Stimulated activated CD4-positive, alpha-beta T cell treated with anti-CD3 and anti-CD28 coated beads, Interleukin-1b, Interleukin-23, amount 100 ng/mL, for 1 hour (primary cell): ENCODE data around the gene CACNA1B.

Experiments used
- DNase-seq, 2 donors: peaks; one replicate each; pipeline ENCODE4 v3.0.0-alpha.2; 2020; ENCODE audit warnings: low read depth in 2 of 2

CACNA1B gene

DNA sequence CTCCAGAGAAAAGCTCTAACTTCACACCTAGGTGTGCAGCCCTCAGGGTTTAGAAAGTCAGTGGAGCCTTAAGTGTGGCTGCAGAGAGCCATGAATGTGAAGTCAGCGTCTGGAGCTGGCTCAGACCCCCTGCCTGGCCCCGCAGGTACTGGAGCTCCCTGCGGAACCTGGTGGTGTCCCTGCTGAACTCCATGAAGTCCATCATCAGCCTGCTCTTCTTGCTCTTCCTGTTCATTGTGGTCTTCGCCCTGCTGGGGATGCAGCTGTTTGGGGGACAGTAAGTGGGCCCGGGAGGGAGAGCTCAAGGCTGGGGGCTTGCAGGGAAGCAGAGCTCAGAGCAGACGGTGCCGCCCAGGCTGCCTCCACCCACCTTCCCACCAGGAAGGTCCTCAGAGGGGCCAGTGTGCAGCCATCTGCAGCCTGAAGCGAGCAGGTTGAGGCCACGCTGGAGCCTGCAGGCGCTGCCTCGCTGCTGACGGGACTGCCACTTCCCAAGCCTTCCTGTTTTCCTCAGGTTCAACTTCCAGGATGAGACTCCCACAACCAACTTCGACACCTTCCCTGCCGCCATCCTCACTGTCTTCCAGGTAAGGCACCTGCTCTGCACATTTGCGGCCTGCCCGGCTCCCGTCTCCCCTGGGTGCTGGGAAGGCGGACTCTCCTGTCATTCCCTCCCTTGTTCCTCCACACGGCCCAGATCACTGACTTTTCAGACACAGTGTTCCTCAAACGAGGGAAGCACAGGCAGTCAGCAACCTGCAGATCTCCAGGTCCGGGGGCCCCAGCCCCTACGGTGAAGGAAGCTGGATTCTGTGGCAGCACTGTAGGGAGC lies 108.9 kb downstream of the CACNA1B start:
- no peak for DNase-seq

DNA sequence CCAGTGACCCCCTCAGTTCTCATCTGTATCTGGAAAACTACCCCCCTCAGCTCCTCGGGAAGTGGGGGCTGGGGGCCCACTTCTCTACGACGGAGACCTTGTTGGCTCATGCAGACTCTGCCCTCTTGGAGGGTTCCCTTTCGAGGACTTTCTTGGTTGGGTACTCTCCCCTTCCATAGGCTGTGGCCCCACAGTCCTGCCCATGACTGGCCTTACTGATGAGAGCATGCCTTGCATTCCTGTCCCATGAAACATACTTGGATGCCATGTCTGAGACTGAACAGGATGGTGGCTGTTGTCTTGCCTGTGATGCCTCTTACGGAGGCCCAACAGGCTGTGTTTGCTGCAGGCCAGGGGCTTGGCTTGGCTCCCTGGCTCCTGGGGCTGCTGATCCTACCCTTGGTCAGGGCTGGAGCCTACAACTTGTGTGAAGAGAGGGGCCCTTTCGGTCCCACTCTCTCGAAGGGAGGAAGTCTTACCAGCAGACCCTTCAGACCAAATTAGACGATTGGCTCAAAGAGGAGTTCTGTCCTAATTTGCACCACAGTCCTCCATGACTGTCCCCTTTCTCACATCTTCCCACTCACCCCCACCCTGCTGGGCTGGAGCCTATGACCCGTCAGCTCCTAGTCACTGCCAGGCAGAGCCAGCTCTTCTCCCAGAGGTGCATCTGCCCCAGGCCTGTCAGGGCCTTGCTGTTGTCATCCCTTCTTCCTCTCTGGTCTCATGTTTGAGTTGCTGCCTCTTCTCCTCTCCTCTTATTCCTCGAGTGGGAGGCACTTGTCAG lies 109.9 kb downstream of the CACNA1B start:
- DNase-seq, result no peak

DNA sequence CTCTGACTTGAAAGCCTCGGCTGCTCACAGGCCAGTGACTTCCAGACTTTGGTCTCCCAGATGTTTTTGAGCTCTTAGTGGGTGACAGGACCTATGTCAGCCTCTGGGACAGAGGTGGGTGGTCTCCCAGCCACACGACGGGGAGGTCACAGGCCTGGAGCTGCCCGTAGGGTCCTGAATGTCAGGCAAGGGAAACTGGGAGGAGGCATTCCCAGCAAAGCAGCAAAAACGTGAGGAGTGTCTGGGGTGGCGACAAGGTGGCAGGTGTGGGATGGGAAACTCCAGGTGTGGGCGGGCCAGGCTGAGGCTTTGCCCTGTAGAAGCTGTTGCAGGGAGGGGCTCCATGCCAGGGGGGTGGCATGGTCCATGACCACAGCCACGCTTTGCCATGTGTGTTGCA lies 110.5 kb downstream of the CACNA1B start:
- DNase-seq, result no peak

DNA sequence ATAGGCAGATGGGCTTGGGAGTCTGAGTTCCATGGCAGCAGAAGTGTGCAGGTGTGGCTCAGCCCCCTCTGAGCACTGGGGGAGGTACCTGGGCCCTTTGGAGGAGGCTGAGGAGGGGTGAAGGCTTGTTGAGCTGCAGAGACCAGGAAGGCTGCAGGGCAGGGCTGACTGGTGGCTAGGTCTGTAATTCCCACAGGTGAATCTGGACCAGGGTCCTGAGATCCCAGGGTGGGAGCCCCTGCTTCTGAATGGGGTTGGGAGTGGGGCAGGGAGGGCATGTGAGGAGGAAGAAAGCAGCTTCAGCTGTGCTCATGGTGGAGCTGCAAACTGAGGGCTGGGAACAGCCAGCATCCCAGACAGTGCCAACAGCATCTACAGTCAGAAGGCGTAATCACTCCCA lies 111.1 kb downstream of the CACNA1B start:
- DNase-seq, result no peak

DNA sequence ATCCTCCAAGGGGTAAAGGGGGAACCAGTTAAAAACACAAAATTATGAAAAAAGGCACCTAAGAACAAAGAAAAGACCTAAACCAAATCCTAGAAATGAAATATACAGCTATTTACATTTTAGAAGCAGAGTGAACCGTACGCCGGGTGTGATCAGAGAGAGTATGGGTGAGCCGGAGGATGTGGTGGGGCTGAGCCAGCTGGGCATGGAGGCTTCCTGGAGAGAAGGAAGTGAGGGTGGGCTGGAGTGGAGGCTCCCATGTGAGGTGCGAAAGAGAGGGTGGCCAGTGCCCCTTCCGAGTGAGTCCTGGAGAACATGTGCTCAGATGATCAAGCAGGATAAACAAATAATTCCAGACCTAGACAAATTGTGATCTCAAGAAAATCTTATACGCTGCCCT lies 111.6 kb downstream of the CACNA1B start:
- DNase-seq, result no peak

DNA sequence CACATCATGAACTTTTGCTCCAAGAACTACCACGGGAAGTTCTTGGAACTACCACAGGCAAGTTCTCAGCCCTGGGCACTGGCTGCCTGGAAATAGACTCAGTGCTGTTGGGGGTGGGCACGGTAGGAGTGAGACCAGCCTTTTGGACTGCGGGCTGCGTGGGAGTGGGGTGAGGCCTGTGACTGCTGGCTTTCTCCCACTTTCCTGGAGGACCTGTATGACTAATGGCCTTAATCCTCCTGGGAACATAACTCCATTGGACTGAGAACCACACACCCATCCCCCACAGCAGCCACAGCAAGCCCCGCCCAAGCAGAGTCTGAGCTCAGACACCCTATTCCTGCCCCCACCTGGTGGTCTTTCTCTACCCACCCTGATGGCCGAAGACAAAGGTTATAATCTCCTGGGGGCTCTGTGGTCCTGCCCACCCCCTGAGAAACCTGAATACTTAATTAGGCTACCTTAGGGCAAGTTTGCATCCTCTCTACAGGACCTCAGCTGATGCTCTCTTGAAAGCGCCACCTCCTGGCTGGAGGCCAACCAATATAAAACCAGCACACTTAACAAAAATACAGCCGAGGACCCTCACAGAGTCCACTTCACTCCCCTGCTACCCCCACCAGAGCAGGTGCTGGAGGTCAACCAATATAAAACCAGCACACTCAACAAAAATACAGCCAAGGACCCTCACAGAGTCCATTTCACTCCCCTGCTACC lies 112.6 kb downstream of the CACNA1B start:
- DNase-seq, result no peak

DNA sequence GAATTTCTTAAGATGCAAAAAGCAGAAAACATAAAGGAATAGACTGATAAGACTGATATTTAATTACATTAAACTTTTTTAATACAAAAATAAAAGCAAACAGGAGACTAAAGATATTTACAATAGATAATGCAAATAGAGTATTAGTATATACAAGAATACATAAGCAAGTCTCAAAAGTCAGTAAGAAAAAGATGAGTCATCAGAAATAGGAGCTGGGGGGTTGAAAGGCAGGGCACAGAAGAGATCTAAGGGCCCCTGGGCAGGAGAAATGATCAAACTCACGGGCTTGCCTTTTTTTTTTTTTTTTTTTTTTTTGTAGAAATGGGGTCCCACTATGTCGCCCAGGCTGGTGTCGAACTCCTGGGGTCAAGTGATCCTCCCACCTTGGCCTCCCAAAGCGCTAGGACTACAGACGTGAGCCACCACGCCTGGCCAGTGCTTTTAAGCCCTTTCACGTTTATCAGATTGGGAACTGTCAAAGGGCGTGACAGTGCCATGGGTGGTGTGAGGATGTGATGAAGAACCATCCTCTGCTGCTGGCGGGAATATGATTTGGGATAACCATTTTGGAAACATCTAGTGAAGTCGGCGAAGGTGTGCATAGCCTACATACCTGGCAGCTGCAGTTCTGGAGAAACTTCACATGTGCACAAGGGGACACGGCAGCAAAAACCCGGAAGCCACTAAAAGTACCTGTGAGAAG lies 126.1 kb downstream of the CACNA1B start:
- no peak for DNase-seq

DNA sequence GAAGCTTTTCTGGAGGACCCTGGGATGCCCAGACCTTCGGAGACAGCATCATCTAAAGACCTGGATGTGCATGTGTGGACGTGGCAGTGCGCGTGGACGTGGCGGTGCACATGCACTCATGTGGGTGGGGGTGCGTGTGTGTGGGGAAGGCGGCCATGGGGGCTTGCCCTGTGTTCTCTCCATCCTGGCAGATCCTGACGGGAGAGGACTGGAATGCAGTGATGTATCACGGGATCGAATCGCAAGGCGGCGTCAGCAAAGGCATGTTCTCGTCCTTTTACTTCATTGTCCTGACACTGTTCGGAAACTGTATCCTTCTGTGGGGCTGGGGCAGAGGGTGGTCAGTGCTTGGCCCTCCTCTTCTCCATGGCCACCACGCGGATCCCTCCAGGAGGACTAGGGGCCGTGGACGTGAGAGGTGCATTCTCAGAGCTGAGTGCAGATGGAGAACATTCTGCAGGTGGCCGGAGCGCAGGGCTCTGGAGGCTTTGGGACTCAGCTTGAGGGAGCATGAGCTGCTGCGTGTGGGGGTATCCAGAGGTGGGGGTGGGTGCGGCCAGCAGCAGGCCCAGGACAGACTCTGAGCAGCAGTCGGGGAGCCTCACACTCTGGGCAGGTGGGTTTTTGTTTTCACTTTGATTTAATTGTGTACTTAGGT lies 129.1 kb downstream of the CACNA1B start:
- no peak for DNase-seq

DNA sequence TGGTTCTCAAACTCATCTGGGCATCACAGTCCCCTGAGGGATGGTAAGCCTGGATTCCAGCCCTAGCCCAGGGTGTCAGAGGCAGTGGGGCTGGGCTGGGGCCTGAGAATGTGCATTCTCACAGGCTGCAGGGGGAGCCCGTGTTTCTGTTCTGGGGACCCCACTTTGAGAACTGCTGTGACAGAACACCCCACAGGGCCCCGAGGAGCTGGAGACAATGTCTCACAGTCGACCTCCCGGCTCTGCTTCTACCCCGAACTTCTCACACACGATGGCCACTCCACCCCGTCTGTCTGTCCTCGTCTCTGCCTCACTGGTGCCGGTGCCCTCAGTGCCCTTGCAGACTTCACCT lies 130.0 kb downstream of the CACNA1B start:
- DNase-seq, result no peak

DNA sequence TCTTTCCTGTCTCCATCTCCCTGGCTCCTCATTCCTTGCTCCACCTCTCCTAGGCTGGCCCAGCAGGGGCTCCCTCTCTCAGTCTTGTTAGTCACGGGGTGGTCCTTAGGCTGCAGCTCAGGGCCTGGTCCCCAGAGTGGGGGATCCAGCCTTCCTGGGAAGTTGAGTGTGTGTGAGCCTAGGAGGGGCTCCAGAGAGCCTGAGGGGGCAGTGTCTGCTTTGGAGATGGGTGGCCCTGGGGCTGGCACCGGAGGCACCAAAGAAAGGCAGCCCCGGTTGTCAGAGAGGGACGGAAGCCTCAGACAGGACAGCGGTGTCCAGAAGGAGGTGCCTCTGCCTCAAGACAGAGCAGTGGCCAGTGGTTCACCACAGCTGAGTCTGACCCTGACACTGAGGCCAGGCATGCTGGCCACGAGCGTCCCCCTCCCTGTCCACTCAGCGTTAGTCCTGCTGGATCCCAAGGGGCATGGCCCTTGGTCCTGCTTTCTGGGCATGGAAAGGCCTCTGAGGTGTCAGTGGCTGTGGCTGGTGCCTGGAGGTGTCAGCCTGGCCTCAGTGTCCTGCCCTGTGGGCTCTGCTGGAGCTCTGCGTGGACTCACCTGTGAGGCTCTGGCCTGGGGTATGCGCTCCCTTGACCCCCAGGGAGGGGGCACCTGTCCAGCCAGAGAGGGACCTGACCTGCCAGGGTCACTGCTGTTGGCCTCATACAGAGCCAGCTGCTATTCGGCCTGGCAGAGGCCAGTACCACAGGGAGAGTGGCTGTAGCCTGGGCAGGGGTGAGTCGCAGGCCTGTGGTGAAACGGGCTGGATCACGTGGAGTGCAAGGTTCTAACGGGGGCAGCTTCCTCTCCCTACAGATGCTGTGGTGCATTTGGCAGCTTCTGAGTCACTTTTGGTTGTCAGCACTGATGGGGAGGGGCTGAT lies 130.6 kb downstream of the CACNA1B start:
- DNase-seq, result no peak

DNA sequence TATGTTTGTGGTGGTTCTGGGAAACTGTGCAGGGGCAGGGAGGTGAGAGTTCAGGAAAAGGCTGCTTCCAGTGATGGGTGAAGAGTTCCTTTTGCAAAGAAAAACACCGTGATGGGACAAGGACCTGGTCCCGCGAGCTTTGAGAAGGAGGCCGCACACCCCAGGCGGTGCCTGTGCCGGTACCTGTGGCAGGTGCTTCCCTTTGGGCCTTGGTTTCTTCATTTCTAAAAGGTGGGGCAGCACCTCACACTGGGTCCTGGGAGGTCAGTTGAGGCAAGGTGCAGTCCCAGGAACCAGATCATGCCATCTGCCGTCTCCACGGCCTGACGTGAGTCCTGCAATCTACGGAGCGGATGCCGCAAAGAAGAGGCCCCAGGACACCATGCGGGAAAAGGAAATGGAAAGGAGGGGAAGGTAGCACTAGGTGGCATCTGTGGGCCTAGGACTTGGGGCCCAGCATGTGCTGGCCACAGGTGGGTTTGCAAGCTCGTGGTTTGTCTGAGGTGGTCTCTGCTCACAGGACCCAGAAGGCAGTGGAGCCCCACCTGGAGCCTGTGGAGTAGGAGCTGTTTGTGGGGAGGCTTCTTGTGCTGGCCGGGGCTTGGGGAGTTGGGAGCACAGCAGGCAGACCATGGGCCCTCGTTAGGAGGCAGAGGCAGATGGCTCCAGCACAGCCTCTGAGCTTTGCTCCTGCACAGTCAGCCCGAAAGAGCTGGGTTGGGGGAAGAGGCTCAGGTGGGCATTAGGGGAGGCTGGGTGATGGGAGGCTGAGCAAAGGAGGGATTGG lies 131.6 kb downstream of the CACNA1B start:
- DNase-seq, result no peak

DNA sequence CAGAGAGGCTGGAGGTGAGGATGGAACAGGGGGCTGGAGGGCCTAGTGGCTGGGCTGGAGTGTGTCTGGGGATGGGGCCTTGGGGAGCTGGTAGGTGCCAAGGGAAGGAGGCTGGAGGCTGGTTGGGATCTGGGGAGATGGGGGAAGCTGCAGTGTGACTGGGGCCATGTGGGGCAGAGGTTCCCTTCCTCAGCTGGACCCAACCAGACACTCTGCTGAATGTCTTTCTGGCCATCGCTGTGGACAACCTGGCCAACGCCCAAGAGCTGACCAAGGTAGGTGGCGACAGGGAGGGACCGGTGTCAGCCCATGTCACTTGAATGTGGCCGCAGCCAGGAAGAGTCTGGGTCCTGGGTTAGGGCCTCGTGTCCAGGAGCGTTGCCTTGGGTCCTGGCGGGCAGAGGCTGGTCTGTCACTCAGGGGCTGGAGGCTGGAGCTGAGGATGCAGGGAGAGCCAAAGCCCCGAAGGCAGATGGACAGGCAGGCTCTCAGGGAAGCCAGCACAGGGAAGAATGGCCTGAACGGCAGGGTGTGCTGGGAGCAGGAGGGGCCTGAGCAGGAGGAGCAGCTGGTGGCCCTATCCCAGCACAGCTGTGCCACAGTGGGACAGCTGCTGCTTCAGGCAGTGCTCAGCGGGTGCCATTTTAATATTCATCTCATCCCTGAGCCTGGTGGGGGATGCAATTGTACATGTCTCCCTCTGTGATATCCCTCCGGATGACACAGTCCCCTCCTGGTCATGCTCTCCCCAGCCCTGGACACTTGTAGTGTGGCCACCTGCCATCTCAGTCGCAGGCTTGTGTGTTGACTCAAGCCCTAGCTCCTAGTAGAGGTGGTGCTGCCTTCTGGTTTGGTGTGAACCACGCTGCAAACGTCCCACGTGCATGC lies 132.5 kb downstream of the CACNA1B start:
- no peak for DNase-seq

DNA sequence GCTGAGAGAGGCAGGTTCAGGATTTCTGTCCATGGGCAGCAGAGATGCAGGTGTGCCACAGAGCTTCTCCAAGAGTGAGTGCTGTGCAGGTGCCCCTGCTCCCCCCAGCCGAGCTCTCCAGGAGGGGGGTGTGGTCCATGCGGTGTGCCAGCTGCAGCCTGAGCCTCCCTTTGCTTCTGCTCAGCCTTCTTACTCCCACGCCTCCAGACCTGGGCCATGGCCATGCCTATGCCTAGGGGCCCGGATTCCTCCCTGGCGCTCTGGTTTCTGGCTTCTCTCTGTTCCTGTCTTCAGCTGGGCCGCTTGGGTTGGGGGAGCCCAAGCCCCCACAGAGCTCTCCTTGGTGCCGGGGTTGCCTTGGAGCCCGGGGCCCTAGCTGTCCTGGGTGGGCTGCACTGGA lies 133.3 kb downstream of the CACNA1B start:
- no peak for DNase-seq

DNA sequence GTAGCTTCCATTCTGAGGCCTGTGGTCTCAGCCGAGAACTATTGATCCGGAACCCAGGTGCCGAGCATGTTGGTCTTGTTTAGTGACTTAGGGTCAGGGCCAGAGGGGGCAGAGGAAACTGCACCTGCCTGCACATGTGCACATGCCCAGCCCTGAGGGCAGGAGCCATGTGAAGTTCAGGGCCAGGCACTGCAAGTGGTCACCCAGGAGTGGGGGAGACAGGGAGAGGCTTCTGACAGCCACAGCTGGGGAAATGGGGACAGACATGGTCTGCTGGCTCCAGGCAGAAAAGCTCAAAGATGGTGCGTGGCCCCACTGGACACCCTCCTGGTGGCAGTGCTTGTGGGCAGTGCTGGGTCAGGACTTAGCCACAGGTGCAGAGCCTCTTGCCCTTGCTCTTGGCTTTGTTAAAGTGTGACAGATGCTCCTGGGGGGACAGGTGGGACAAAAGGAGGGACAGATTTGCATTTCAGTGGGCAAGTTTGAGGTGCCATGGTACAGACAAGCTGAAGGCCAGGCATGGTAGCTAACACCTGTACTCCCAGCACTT lies 134.4 kb downstream of the CACNA1B start:
- no peak for DNase-seq

DNA sequence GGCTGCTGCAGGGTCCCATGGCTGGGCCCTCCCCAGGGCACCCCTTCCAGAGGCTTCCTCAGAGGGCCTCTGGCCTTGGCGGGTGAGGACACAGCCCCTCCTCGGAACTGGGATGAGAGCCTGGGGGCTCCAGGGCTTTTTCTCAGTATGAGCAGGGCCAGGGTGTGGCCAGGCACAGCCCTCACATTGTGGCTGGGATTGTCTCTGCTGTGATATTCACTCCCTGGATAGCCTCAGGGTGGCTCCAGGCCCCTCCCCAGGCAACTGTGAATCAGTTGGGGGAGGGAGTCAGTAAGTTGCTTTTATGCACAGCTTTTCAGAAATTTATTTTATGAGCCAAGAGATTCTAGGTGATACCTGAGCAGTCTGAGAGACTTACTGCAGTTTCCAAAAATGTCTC lies 135.7 kb downstream of the CACNA1B start:
- no peak for DNase-seq

DNA sequence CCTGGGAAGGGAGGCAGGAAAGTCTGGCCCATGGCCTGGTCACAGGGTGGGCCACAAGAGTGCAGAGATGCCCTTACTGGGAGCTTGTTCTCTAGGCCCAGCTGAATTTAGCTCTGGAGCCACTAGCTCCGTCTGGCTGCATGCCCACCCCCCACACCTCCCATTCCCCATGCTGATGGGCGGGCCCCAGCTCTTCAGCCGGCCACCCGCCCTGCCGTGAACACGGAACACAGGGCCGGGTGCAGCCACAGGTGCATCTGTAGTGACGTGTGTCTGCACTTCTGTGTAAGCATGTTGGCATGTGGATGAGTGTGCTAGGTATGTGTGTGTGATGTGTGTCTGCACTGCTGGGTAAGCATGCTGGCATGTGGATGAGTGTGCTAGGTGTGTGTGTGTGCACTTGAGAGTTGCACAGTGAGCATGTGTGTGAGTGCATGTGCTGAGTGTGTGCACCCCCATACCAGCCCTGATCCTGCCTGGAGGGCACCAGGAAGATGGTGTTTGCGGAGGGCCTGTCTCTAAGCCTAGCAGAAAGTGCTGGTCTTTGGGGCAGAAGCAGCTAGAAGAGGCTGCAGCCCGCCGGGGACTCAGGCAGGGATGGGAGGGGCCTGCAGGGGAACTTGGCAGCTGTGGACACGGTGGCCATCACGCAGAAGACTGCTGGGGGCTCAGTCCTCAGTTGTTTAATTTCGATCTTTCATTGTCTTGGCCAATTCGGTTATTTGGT lies 136.4 kb downstream of the CACNA1B start:
- DNase-seq, result no peak

DNA sequence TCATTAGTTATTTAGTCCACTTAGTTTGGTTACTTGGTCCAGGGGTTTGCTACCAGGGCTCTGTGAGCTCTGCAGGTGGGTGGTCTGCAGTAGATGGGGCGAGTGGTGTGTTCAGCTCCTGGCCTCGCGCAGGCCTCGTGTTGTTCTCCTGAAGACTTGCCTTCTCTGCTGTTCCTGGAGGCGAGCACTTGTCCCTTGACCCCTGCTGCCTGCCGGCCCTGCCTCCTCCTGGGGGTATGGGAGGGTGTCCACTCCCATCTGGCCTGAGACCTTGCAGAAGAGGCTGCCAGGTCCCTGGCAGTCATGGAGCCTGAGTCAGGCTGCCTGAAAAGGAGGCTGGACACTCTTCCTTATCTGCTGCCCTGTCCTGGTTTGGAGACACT lies 137.0 kb downstream of the CACNA1B start:
- no peak for DNase-seq
